ENCODE measurements around the gene CAMK2G.

GRCh38 chr10:73862011-73862410 lies 12.3 kb downstream of the CAMK2G start:
- TF ChIP-seq CTCF (IDR thresholded peaks at IDR 0.05) (no peak), TCF7L2 (IDR thresholded peaks at IDR 0.05; ENCODE audit: low read depth, low read length) (no peak), SIN3A (IDR thresholded peaks at IDR 0.05; ENCODE audit: borderline replicate concordance, insufficient read depth, low read depth, low read length) (no peak), POLR2AphosphoS5 (IDR thresholded peaks at IDR 0.05; ENCODE audit: low read depth, low read length) (no peak)

All from Panc1 (cell line).